Subcutaneous abdominal adipose tissue (tissue), 5 donors: ENCODE data around the gene CYTH3.

Source experiments
- H3K27ac ChIP-seq: one replicate; pipeline ENCODE4 v1.7.0; 2013; ENCODE audit warnings: low read depth, mild to moderate bottlenecking, inconsistent platforms, low read length, moderate library complexity
- H3K27me3 ChIP-seq, 5 donors: one replicate each; pipeline ENCODE4 v1.7.0; 2013; ENCODE audit warnings: low read length in 5 of 5, inconsistent platforms in 1 of 5; ENCODE audit not compliant: control insufficient read depth in 5 of 5, insufficient read depth in 4 of 5
- H3K36me3 ChIP-seq, 5 donors: one replicate each; pipeline ENCODE4 v1.7.0; 2013; ENCODE audit warnings: low read length in 5 of 5; ENCODE audit not compliant: control insufficient read depth in 5 of 5, insufficient read depth in 5 of 5
- H3K4me1 ChIP-seq, 5 donors: one replicate each; pipeline ENCODE4 v1.7.0; 2013; ENCODE audit warnings: low read length in 5 of 5, mild to moderate bottlenecking in 3 of 5, moderate library complexity in 1 of 5; ENCODE audit not compliant: control insufficient read depth in 5 of 5, insufficient read depth in 5 of 5
- H3K4me3 ChIP-seq, 5 donors: one replicate each; pipeline ENCODE4 v1.7.0; 2013; ENCODE audit warnings: low read length in 5 of 5, low read depth in 1 of 5
- H3K9ac ChIP-seq, 5 donors: one replicate each; pipeline ENCODE4 v1.7.0; 2013; ENCODE audit warnings: low read length in 5 of 5, mild to moderate bottlenecking in 4 of 5, moderate library complexity in 3 of 5
- H3K9me3 ChIP-seq, 5 donors: one replicate each; pipeline ENCODE4 v1.7.0; 2013; ENCODE audit warnings: low read length in 5 of 5; ENCODE audit not compliant: control insufficient read depth in 5 of 5
- donor health status: healthy.
- donor health status: healthy.
- donor health status: healthy.
- donor health status: healthy.
- donor health status: healthy.

The CYTH3 gene

GRCh38 chr7:6181136-6181535 lies 91.3 kb downstream of the CYTH3 start:
- Histone ChIP-seq H3K9ac (no peak overlapping the region), H3K27ac (no peak overlapping the region)

GRCh38 chr7:6180344-6180725 lies 92.1 kb downstream of the CYTH3 start:
- H3K4me1 ChIP-seq, result peaks cover 7 to 31% (median 22%) of the 10 kb centered on the region in 5 donors
- no peak overlapping the region for H3K9ac ChIP-seq
- no peaks in the 10 kb centered on the region for H3K9me3 ChIP-seq
- no peaks in the 10 kb centered on the region for H3K27me3 ChIP-seq
- H3K36me3 ChIP-seq, result peaks cover 0 to 31% (median 21%) of the 10 kb centered on the region in 5 donors
- H3K4me3 ChIP-seq, result no peak overlapping the region
- H3K27ac ChIP-seq, result peak overlapping the region; percentile 89

More at GRCh38 chr7:6181136-6181535, 91.3 kb downstream of the CYTH3 start:
- H3K27me3 ChIP-seq, result no peaks in the 10 kb centered on the region
- no peak overlapping the region for H3K4me3 ChIP-seq
- peaks cover 7 to 23% (median 18%) of the 10 kb centered on the region in 5 donors for H3K4me1 ChIP-seq
- peaks cover 0 to 32% (median 24%) of the 10 kb centered on the region in 5 donors for H3K36me3 ChIP-seq
- H3K9me3 ChIP-seq, result no peaks in the 10 kb centered on the region

GRCh38 chr7:6179620-6180343 lies 92.6 kb downstream of the CYTH3 start:
- H3K9ac ChIP-seq, result no peak overlapping the region
- H3K27ac ChIP-seq, result peak overlapping the region; percentile 89
- no peaks in the 10 kb centered on the region for H3K9me3 ChIP-seq
- no peaks in the 10 kb centered on the region for H3K27me3 ChIP-seq
- peaks cover 7 to 35% (median 25%) of the 10 kb centered on the region in 5 donors for H3K4me1 ChIP-seq
- H3K4me3 ChIP-seq, result no peak overlapping the region
- H3K36me3 ChIP-seq, result peaks cover 0 to 31% (median 24%) of the 10 kb centered on the region in 5 donors

GRCh38 chr7:6178298-6179029 lies 94.0 kb downstream of the CYTH3 start:
- H3K27me3 ChIP-seq, result no peaks in the 10 kb centered on the region
- peaks cover 0 to 28% (median 23%) of the 10 kb centered on the region in 5 donors for H3K36me3 ChIP-seq
- H3K27ac ChIP-seq, result peak overlapping the region; percentile 89
- H3K4me3 ChIP-seq, result peak overlapping the region in 1 of 5 donors; percentile 13
- H3K9me3 ChIP-seq, result no peaks in the 10 kb centered on the region
- peaks cover 7 to 36% (median 26%) of the 10 kb centered on the region in 5 donors for H3K4me1 ChIP-seq
- H3K9ac ChIP-seq, result peak overlapping the region; percentile 0 to 48 (median 32)

- no peak overlapping the region for H3K4me3 ChIP-seq
- no peaks in the 10 kb centered on the region for H3K9me3 ChIP-seq
- H3K27ac ChIP-seq, result no peak overlapping the region
- H3K27me3 ChIP-seq, result no peaks in the 10 kb centered on the region
- peaks cover 11 to 52% (median 36%) of the 10 kb centered on the region in 5 donors for H3K4me1 ChIP-seq
- H3K9ac ChIP-seq, result no peak overlapping the region
- peaks cover 0 to 37% (median 25%) of the 10 kb centered on the region in 5 donors for H3K36me3 ChIP-seq
These were observed 96.8 kb downstream of the CYTH3 start for GRCh38 chr7:6175645-6176044.

- Histone ChIP-seq H3K36me3 (peaks cover 0 to 62% (median 51%) of the 10 kb centered on the region in 5 donors), H3K27me3 (no peaks in the 10 kb centered on the region), H3K27ac (no peak overlapping the region), H3K9ac (no peak overlapping the region), H3K4me3 (no peak overlapping the region), H3K9me3 (no peaks in the 10 kb centered on the region), H3K4me1 (peaks cover 4 to 39% (median 22%) of the 10 kb centered on the region in 5 donors)
These were observed 99.5 kb downstream of the CYTH3 start for GRCh38 chr7:6172910-6173295.

- Histone ChIP-seq H3K27me3 (no peaks in the 10 kb centered on the region), H3K9ac (no peak overlapping the region), H3K4me1 (peaks cover 4 to 35% (median 18%) of the 10 kb centered on the region in 5 donors), H3K9me3 (no peaks in the 10 kb centered on the region), H3K36me3 (peaks cover 0 to 62% (median 50%) of the 10 kb centered on the region in 5 donors), H3K4me3 (no peak overlapping the region), H3K27ac (no peak overlapping the region)
These were observed 100.1 kb downstream of the CYTH3 start for GRCh38 chr7:6172224-6172909.

GRCh38 chr7:6171532-6172223 lies 100.7 kb downstream of the CYTH3 start:
- H3K27ac ChIP-seq, result no peak overlapping the region
- H3K9me3 ChIP-seq, result no peaks in the 10 kb centered on the region
- H3K27me3 ChIP-seq, result no peaks in the 10 kb centered on the region
- peaks cover 4 to 39% (median 20%) of the 10 kb centered on the region in 5 donors for H3K4me1 ChIP-seq
- no peak overlapping the region for H3K4me3 ChIP-seq
- H3K9ac ChIP-seq, result no peak overlapping the region
- peaks cover 0 to 59% (median 55%) of the 10 kb centered on the region in 5 donors for H3K36me3 ChIP-seq

GRCh38 chr7:6170571-6171531 lies 101.6 kb downstream of the CYTH3 start:
- Histone ChIP-seq H3K9ac (no peak overlapping the region), H3K4me3 (no peak overlapping the region), H3K4me1 (peaks cover 4 to 31% (median 16%) of the 10 kb centered on the region in 5 donors), H3K27me3 (no peaks in the 10 kb centered on the region), H3K36me3 (peaks cover 0 to 60% (median 59%) of the 10 kb centered on the region in 5 donors), H3K9me3 (no peaks in the 10 kb centered on the region), H3K27ac (no peak overlapping the region)
